Pancreas (tissue), 10 donors: ENCODE results near the gene PCAT7. TPM values are rescaled to one million over a fixed set of nuclear protein-coding genes. Genes with fewer than 3 reads are reported as not detected.
"Not testable (repeated sequence)": the region's sequence is repeated elsewhere in the genome, so short reads cannot be mapped to it uniquely, and the experiment has no call there.

Experiments used
- ATAC-seq, 4 donors: fragments of 200-7000 bp; cut with Tn5 transposase; one replicate each; pipeline versions ENCODE4 v1.8.0 to v1.9.1; 2020; ENCODE audit warnings: mild to moderate bottlenecking in 4 of 4, moderate library complexity in 4 of 4
- DNase-seq, 6 donors: peaks; one replicate each; pipeline ENCODE4 v3.0.0-alpha.2; 2020
- FAIRE-seq: peaks from 2 replicates; lab custom pipeline; 2012; peaks lifted over from hg19 to GRCh38; lab: Jason Lieb, UNC
- H3K27ac ChIP-seq, 4 donors: fragments of 200-600 bp; sonication (generic); 1 replicate in 3 of 4; 2 replicates in 1 of 4; pipeline versions ENCODE4 v1.5.0 to v1.8.0; 2020
- H3K27me3 ChIP-seq, 4 donors: fragments of 200-600 bp; one replicate each; pipeline ENCODE4 v1.8.0; 2021
- H3K36me3 ChIP-seq, 3 donors: fragments of 200-600 bp; sonication (generic) in 1 of 3; one replicate each; pipeline versions ENCODE4 v1.5.0 to v1.8.0; 2020 to 2021
- H3K4me1 ChIP-seq, 3 donors: fragments of 200-600 bp; one replicate each; pipeline ENCODE4 v1.8.0; 2021
- H3K4me3 ChIP-seq, 4 donors: fragments of 200-600 bp; sonication (generic) in 2 of 4; one replicate each; pipeline versions ENCODE4 v1.5.0 to v1.8.0; 2020 to 2021
- H3K9me3 ChIP-seq, 4 donors: fragments of 200-600 bp; one replicate each; pipeline ENCODE4 v1.8.0; 2021
- CTCF ChIP-seq, 4 donors: fragments of 200-600 bp; sonication (generic) in 3 of 4; IDR thresholded peaks; one replicate each; pipeline versions ENCODE4 v1.5.0 to v1.8.0; 2021; ENCODE audit warnings: antibody characterized with exemption in 4 of 4
- WGBS, 2 donors: extraction: QIAGEN DNeasy Blood & Tissue Kit; methylation state at CpG; one replicate each; pipeline ENCODE4 v1.1.7; 2013; 5-methylcytosine and 5-hydroxymethylcytosine counted together
- intact Hi-C, 3 donors: fragments of 100-400 bp; cut with DNase I; formaldehyde crosslinking; loops; one replicate each; pipeline versions ENCODE4 v1.11.1 to v1.14.2; 2022
- polyA plus RNA-seq, 2 donors: library from polyadenylated mRNA; stranded (reverse); fragments of 200-250 nt; gene quantifications; one replicate each; pipeline ENCODE4 v1.2.3, GENCODE V29; 2013
- total RNA-seq, 6 donors: library from RNA; stranded (reverse); fragmentation: NEBNext Ultra II Directional in 4 of 6; extraction: Animal tissue kit (Norgen Biotek cat#: 25700) in 4 of 6; gene quantifications; one replicate each; pipeline versions ENCODE4 v1.2.1 to v1.2.4, GENCODE V29; 2021 to 2023
- donor health status: healthy with polysubstance abuse.
- donor health status: DM: no; HTN: no; CAD: no; lungs with moderate emphysema.
- donor health status: DM: no; HTN: no; CAD: no.
- donor health status: control.
- donor health status: control.
- donor health status: Bipolar disorder and iron deficiency.
- donor health status: DM: yes; HTN: yes; CAD: no.
- donor health status: DM: no; HTN: no; CAD: no.
- donor health status: DM: no; HTN: no; CAD: no.
- donor health status: DM: yes; HTN: yes; CAD: no.

PCAT7 gene
- total RNA-seq: under 1 TPM; 0.23 to 0.52 (median 0.36) TPM
- polyA plus RNA-seq: under 1 TPM; 0.27 to 0.28 TPM

DNA sequence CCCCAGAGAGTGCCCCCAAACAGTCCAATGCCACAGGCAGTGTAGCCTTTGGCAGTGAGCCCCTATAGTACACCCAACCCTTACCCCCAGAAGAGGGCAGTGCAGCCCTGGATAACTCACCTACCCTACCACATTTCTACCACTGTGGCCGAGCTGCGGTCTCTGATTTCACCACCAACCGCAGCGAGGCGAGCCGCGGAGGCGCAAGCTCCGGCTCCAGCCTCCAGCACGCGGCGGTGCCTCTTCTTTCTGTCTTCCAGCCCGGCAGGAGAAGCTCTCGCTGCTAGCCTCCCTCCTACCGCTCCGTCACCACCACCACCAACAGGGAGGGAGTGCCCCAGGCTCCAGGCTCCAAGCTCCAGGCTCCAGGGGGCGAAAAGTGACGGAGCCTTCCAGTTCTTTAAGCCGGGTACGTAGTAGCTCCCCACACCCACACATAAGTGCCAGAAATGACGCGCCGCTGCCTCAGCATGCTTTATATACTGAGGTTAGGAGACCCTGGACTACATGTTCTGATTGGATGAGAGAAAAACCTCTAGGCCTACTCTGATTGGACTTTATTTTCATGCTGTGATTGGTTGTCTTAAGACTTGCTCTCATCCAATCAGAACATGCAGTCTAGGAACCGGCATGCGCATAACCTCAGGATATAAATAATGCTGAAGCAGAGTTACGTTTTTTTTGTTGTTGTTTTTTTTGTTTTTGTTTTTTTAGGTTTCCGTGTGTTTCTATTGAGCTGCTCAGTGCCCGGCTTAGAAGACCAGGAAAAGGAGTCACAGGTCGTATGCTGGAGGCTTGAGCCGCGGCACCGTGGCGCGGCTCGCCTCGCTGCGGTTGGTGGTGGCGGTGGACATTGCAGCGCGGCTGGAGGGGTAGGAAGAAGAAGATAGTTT lies at the start of gene PCAT7:
TSS of gene PCAT7 (plus strand) at position 645 of the 893 bp plus-strand sequence.
- peak; percentile 17 to 44 (median 33) for TF ChIP-seq CTCF (IDR thresholded peaks at IDR 0.05)
- H3K4me1 ChIP-seq: no peaks in the 10 kb centered on the region
- H3K27ac ChIP-seq: peak within 1 kb of the TSS; percentile 59 to 77 (median 74)
- WGBS, 2 donors: 47 to 52% methylated on average over 40 of the region's 40 CpGs
- H3K9me3 ChIP-seq: no peaks in the 10 kb centered on the region
- H3K36me3 ChIP-seq: no peaks in the 10 kb centered on the region
- ATAC-seq: peak; percentile 99 to 100 (median 100)
- DNase-seq: peak; percentile 76 to 88 (median 82)
- no peak for FAIRE-seq
- intact Hi-C loops: no loop called here
- H3K4me3 ChIP-seq: peak within 1 kb of the TSS; percentile 21 to 49 (median 42)
- no peaks in the 10 kb centered on the region for H3K27me3 ChIP-seq

DNA sequence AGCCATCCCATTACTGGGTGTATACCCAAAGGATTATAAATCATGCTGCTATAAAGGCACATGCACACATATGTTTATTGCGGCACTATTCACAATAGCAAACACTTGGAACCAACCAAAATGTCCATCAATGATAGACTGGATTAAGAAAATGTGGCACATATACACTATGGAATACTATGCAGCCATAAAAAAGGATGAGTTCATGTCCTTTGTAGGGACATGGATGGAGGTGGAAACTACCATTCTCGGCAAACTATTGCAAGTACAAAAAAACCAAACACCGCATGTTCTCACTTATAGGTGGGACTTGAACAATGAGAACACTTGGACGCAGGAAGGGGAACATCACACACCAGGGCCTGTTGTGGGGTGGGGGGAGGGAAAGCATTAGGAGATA lies 48.5 kb upstream of the PCAT7 start:
- H3K27ac ChIP-seq, H3K4me1 ChIP-seq, H3K27me3 ChIP-seq, H3K4me3 ChIP-seq, DNase-seq, intact Hi-C loops, ATAC-seq, H3K36me3 ChIP-seq, FAIRE-seq, H3K9me3 ChIP-seq: not testable (repeated sequence)
- 95 to 99% methylated on average over 4 of the region's 4 CpGs for WGBS, 2 donors

GRCh38 chr9:94507531-94508258 lies 47.2 kb upstream of the PCAT7 start:
- intact Hi-C loops: no loop called here
- H3K36me3 ChIP-seq: no peaks in the 10 kb centered on the region
- H3K4me3 ChIP-seq: no peak overlapping the region
- no peaks in the 10 kb centered on the region for H3K9me3 ChIP-seq
- no peak for TF ChIP-seq CTCF (IDR thresholded peaks at IDR 0.05)
- no peaks in the 10 kb centered on the region for H3K27me3 ChIP-seq
- ATAC-seq (peak in 1 of 4 donors; percentile 48), DNase-seq (no peak), FAIRE-seq (no peak)
- no peak overlapping the region for H3K27ac ChIP-seq
- WGBS, 2 donors: 66 to 68% methylated on average over 7 of the region's 7 CpGs
- H3K4me1 ChIP-seq: peaks cover 0 to 8% (median 5%) of the 10 kb centered on the region in 3 donors

DNA sequence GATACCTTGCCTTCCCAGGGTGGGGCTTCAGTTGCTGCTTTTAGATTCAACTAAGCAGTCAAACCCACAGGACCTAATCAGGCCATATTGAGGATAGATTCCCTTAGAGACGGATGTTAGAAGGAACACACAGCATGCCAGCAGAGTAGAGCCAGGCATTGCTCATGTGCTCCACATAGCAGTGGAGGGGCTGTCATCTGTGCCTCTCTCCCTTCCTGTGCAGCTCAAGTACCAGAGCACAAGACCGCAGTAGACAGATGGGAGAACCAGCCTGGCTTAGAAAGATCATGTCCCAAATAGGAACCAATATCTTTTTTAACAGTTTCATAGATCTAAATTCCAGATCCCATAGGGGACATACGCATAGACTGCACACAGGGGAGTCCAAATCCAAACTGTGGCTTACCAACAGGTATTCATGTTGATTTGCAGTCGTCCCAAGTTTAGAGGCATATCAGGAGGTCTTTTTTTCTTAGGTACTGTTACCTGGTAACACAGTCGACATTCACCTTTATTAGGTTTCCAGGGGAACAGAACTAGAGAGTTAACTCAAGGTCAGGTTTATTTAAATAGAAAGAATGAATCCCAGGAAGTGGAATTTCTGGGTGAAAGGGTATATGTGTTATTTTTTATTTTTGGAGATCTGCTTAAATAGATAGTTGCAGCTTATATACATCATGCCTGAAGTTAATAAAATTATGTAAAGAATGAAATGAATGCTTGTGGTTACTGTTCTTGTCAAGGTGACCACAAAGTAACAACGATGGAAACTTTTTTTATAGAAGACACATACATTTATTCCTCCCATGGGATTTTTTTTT lies 43.5 kb upstream of the PCAT7 start:
- 34 to 38% methylated on average over 6 of the region's 6 CpGs for WGBS, 2 donors
- Histone ChIP-seq H3K9me3 (no peaks in the 10 kb centered on the region), H3K4me3 (no peak overlapping the region), H3K27me3 (no peaks in the 10 kb centered on the region), H3K36me3 (no peaks in the 10 kb centered on the region), H3K4me1 (peaks cover 0 to 8% (median 5%) of the 10 kb centered on the region in 3 donors), H3K27ac (no peak overlapping the region)
- peak; percentile 41 to 83 (median 54) for ATAC-seq
- FAIRE-seq: no peak
- intact Hi-C loops: no loop called here
- DNase-seq: no peak
- no peak for TF ChIP-seq CTCF (IDR thresholded peaks at IDR 0.05)

DNA sequence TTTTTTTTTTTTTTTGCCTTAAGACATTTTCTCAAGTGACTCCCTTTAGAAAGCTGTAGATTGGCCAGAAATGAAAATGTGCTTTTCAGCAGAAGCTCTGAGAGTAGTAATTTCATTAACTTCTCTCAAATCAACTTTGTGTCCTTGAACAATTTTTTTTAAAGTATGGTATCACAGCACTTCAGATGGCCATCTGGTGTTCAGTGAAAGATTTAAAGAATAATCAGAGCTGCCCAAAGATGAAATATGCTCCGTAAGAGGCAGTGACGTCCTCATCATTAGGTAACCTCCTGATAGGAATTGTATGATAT lies 43.0 kb upstream of the PCAT7 start:
- intact Hi-C loops: no loop called here
- FAIRE-seq (no peak), ATAC-seq (no peak), DNase-seq (no peak)
- Histone ChIP-seq H3K9me3 (no peaks in the 10 kb centered on the region), H3K4me1 (peaks cover 0 to 8% (median 5%) of the 10 kb centered on the region in 3 donors), H3K4me3 (no peak overlapping the region), H3K27ac (no peak overlapping the region), H3K27me3 (no peaks in the 10 kb centered on the region), H3K36me3 (no peaks in the 10 kb centered on the region)
- 24 to 27% methylated on average over 2 of the region's 2 CpGs for WGBS, 2 donors
- TF ChIP-seq CTCF (IDR thresholded peaks at IDR 0.05): no peak
